GM19239 (cell line): ENCODE data around the gene RAD51B.
"Not testable (repeated sequence)": the region's sequence is repeated elsewhere in the genome, so short reads cannot be mapped to it uniquely, and the experiment has no call there.

Experiments
- DNase-seq: peaks from one replicate; pipeline ENCODE4 v3.0.0; 2011; ENCODE audit warnings: low spot score; ENCODE audit not compliant: insufficient read length
- FAIRE-seq: peaks from 2 replicates; lab custom pipeline; 2011; peaks lifted over from hg19 to GRCh38; lab: Jason Lieb, UNC

The RAD51B gene

DNA sequence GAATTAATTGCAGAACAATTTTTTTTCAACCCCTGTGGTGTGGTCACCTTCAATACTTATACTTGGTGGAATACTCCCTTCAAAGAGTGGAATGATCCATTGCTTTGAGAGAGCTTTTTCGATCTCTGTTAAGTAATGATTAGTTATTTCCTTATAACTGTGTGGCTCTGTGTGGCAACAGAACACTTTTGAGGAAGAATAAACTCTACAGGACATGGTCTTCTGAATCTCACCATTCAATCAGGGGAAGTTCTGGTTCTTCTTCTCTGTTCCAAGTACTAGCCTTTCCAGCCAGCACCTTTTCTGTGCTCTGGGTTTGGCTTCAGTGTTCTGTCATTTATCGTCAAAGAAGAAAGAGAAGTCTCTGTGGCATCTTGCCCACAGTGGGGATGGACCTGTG lies 604.1 kb downstream of the RAD51B start:
- no peak for FAIRE-seq

GRCh38 chr14:68424443-68425172 lies 605.0 kb downstream of the RAD51B start:
- DNase-seq (no peak), FAIRE-seq (no peak)

More for the DNA sequence above, 604.1 kb downstream of the RAD51B start:
- DNase-seq, result no peak

- DNase-seq (no peak), FAIRE-seq (no peak)
Observed at GRCh38 chr14:68426661-68427549, 607.3 kb downstream of the RAD51B start.

GRCh38 chr14:68427550-68427890 lies 607.9 kb downstream of the RAD51B start:
- DNase-seq (no peak), FAIRE-seq (no peak)

GRCh38 chr14:68428900-68429299 lies 609.3 kb downstream of the RAD51B start:
- not testable (repeated sequence) for DNase-seq

GRCh38 chr14:68434173-68434572 lies 614.6 kb downstream of the RAD51B start:
- not testable (repeated sequence) for DNase-seq, FAIRE-seq

More at GRCh38 chr14:68428900-68429299, 609.3 kb downstream of the RAD51B start:
- FAIRE-seq, result not testable (repeated sequence)

DNA sequence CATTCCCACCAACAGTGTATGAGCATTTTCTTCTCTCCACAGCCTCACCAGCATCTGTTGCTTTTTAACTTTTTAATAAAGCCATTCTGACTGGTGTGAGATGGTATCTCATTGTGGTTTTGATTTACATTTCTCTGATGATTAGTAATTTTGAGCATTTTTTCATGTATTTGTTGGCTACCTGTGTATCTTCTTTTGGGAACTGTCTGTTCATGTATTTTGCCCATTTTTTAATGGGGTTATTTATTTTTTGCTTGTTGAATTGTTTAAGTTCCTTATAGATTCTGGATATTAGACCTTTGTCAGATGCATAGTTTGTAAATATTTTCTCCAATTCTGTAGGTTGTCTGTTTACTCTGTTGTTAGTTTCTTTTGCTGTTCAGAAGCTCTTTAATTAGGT lies 616.1 kb downstream of the RAD51B start:
- DNase-seq, FAIRE-seq: not testable (repeated sequence)

- FAIRE-seq, result no peak
- DNase-seq, result no peak
Observed at GRCh38 chr14:68439676-68440075, 620.1 kb downstream of the RAD51B start.

DNA sequence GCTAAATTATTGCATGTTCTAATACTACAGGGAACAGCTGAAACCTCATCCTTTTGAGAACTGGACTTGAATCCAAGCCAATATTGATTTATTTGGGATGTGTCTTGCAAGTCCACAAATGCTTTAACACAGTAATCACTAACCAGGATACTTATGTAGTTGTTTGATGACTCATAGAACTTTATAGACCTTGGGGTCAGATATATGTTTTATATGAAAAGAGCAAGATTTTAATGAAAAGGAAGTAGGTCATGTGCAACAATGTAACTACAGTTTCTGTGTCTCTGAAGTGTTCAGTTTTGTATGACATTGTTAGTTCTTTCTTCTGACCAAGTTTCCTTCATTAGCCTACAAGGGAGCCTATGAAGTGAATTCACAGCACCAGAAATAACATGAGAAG lies 621.2 kb downstream of the RAD51B start:
- DNase-seq (no peak), FAIRE-seq (no peak)

GRCh38 chr14:68441542-68441941 lies 622.0 kb downstream of the RAD51B start:
- no peak for FAIRE-seq

GRCh38 chr14:68442828-68443629 lies 623.5 kb downstream of the RAD51B start:
- no peak for FAIRE-seq
- no peak for DNase-seq

More at GRCh38 chr14:68441542-68441941, 622.0 kb downstream of the RAD51B start:
- DNase-seq, result no peak

DNA sequence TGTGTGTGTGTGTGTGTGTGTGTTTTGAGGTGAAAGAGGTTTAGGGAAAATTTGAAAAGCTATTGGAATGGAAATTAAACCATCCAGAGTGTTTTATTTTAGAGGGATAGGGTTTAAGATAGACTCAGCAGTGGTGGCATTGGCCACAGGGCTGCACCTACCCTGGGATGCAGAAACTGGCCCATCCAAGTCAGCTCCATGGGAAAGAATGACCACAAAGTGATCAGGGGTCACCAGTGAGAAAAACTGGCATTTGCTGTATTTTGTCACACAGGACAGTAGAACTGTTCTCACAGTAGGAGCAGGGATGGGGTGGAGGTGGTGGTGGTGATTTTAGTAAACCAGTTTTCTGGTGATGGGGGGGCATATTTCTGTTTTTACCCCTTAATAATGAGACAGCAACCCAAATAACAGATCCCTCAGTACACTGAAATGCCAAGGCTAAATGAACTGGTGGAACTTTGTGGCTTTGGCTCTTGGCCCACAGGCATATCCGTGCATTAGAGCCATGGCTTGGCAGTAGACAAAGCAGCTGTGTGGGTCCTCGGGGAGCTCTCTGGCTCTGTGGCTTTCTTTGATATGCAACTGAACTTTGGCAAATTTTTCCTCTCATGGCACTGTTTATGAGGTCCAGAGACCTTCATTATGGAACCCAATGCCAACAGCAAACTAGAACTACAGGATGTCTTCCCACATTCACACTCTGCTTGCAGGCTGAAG lies 625.0 kb downstream of the RAD51B start:
- peak; percentile 8 for FAIRE-seq
- no peak for DNase-seq

DNA sequence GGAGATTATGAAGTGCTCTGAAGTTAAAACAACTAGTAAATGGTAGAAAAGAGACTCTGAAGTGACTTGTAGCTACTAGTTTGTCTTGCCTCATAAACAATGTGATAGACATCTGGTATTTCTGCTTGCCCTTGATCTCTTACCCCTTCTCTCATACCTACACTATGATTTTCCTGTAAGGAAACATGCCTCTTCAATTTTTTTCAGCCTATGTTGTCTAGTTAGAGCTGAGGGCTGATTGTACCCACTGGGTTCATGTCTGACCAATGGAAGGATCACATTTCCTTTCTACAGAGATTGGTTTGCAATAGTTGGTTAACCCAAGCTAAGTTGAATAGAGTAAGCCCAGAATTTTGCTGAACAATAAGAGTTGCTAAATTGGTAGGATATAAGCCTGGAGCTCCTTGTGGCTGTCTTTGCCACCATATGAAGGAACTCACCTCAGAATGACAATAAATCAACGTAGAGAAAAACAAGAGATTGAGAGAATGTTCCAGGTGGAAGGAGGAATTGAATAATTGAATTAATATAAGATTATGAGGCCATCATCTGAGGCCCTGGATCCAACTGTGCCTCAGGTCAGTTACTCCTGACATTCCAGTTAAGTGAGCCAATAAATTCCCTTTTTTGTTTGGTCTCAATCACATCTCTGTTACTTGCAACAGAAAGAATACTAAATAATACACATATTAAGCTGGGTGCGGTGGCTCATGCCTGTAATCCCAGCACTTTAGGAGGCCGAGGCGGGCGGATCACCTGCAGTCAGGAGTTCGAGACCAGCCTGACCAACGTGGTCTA lies 626.9 kb downstream of the RAD51B start:
- DNase-seq (no peak), FAIRE-seq (no peak)

DNA sequence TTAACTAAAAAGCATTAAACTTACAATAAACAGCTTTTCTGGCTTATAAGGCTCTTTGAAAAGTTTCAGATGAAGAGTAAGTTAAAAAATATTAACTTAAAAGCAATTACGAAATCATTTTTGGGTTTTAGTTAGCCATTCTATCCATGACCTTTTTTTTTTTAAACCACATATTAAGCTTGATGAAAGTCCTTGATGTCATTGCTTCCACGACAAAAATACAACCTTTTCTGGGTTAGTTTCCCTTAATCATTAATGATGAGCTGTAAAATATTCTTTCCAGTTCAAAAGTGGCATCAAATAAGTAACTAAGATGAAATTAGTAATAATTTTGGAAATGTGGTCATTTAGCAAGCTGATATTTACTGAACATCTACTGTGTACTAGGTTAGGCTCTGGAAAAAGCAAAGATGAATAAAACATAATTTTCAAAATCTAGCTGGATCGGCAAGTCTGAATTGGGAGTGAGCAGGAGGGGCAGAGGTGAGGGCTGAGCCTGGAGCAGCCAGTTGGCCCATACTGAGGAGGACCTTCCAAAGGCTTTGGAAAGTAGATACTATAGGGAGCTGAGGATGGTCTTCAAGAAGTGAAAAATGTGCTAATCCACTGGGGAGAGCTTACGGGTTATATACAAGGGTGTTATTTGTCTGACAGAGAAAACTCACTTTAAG lies 628.1 kb downstream of the RAD51B start:
- FAIRE-seq, result peak; percentile 84
- no peak for DNase-seq

GRCh38 chr14:68448252-68448902 lies 628.8 kb downstream of the RAD51B start:
- DNase-seq (no peak), FAIRE-seq (peak; percentile 42)

DNA sequence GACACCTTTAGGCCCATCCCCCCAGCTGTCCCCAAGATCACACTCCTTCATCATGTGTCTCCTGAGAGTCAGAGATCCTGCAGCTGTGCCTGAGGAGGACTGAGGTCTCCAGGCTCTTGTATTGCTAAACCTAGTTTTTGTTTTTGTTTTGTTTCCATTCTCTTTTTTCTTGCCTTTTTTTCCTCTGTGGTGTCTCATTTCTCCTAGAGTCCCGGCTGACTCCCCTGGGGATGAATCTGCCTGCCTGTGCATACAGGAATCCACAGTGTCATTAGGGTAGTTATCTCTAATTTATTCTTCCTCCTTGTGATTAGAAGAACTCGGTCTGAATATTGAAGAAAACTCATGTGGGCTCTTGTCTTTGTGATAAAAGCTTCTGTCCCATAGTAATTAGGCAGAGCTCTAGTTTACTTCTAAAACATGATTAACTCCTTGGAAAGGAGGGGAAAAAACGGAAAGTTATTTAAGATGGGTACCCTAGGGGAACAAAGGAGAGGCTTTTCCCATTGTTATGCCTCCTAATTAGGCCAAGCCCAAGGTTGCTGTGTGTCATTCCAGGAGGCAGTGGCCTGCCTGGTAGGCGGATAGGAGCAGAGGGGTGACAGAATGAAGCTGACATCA lies 630.1 kb downstream of the RAD51B start:
- no peak for DNase-seq
- peak; percentile 81 for FAIRE-seq

GRCh38 chr14:68450391-68451120 lies 631.0 kb downstream of the RAD51B start:
- FAIRE-seq (no peak), DNase-seq (no peak)
